ENCODE data around the gene MTF2. TPM values are rescaled to one million over a fixed set of nuclear protein-coding genes. Genes with fewer than 3 reads are reported as not detected.

The MTF2 gene
- polyA plus RNA-seq, 1 donor (not counting 4 experiments of a cell fraction or from before 2014, with no cell fraction given), result 24.8 TPM

GRCh38 chr1:93124556-93125355, 45.7 kb downstream of the MTF2 start:
- FAIRE-seq (no peak), DNase-seq (ENCODE audit: low read depth, low spot score) (no peak)
- Histone ChIP-seq H3K79me2 (ENCODE audit: control insufficient read depth, insufficient read depth, low read length) (no peaks in the 10 kb centered on the region), H3K9me1 (ENCODE audit: control insufficient read depth, extremely low read depth, insufficient read depth, low read length) (no peaks in the 10 kb centered on the region), H3K4me3 (ENCODE audit: control insufficient read depth in 2 of 3, extremely low read depth in 1 of 3, insufficient read depth in 2 of 3, low read depth in 1 of 3, low read length in 3 of 3) (no peak overlapping the region), H3K36me3 (ENCODE audit: control insufficient read depth in 2 of 2, extremely low read depth in 1 of 2, insufficient read depth in 2 of 2, low read length in 2 of 2) (peaks cover 0 to 11% of the 10 kb centered on the region in 2 experiments), H3K27ac (ENCODE audit: control insufficient read depth, insufficient read depth, low read length) (no peak overlapping the region), H3K9me3 (ENCODE audit: control insufficient read depth, low read depth, low read length) (no peaks in the 10 kb centered on the region), H4K20me1 (ENCODE audit: control insufficient read depth, extremely low read depth, insufficient read depth, low read length) (no peaks in the 10 kb centered on the region), H3K4me2 (ENCODE audit: control insufficient read depth, extremely low read depth, insufficient read depth, low read depth, low read length) (no peak overlapping the region), H3K4me1 (ENCODE audit: control insufficient read depth, extremely low read depth, insufficient read depth, low read length) (no peaks in the 10 kb centered on the region), H2AFZ (ENCODE audit: control insufficient read depth, low read length) (no peak overlapping the region), H3K27me3 (ENCODE audit: control insufficient read depth, extremely low read depth, insufficient read depth, low read length) (no peaks in the 10 kb centered on the region), H3K9ac (ENCODE audit: control insufficient read depth, extremely low read depth, insufficient read depth, low read length) (no peak overlapping the region)
- TF ChIP-seq EZH2 (IDR thresholded peaks at IDR 0.05; ENCODE audit: low read length) (no peak), CTCF (optimal IDR thresholded peaks at IDR 0.05 in 1 of 3, IDR thresholded peaks at IDR 0.05 in 1 of 3, conservative IDR thresholded peaks at IDR 0.05 in 1 of 3; ENCODE audit: extremely low read depth in 1 of 3, insufficient read depth in 2 of 3, low read length in 3 of 3) (no peak)
- dilution Hi-C loops (cut with MboI; ENCODE audit: extremely low pct_ligation_motif_present, low sequenced_read_pairs), result no loop called here

GRCh38 chr1:93129507-93130099, 50.5 kb downstream of the MTF2 start:
- H2AFZ ChIP-seq (ENCODE audit: control insufficient read depth, low read length), result no peak overlapping the region
- TF ChIP-seq EZH2 (IDR thresholded peaks at IDR 0.05; ENCODE audit: low read length), result no peak
- TF ChIP-seq CTCF (optimal IDR thresholded peaks at IDR 0.05 in 1 of 3, IDR thresholded peaks at IDR 0.05 in 1 of 3, conservative IDR thresholded peaks at IDR 0.05 in 1 of 3; ENCODE audit: extremely low read depth in 1 of 3, insufficient read depth in 2 of 3, low read length in 3 of 3), result no peak
- H3K27me3 ChIP-seq (ENCODE audit: control insufficient read depth, extremely low read depth, insufficient read depth, low read length), result no peaks in the 10 kb centered on the region
- FAIRE-seq (no peak), DNase-seq (ENCODE audit: low read depth, low spot score) (no peak)
- no peak overlapping the region for H3K4me3 ChIP-seq (ENCODE audit: control insufficient read depth in 2 of 3, extremely low read depth in 1 of 3, insufficient read depth in 2 of 3, low read depth in 1 of 3, low read length in 3 of 3)
- no peaks in the 10 kb centered on the region for H3K9me3 ChIP-seq (ENCODE audit: control insufficient read depth, low read depth, low read length)
- H3K79me2 ChIP-seq (ENCODE audit: control insufficient read depth, insufficient read depth, low read length), result no peaks in the 10 kb centered on the region
- no peaks in the 10 kb centered on the region for H3K9me1 ChIP-seq (ENCODE audit: control insufficient read depth, extremely low read depth, insufficient read depth, low read length)
- dilution Hi-C loops (cut with MboI; ENCODE audit: extremely low pct_ligation_motif_present, low sequenced_read_pairs), result no loop called here
- H3K27ac ChIP-seq (ENCODE audit: control insufficient read depth, insufficient read depth, low read length), result no peak overlapping the region
- no peak overlapping the region for H3K4me2 ChIP-seq (ENCODE audit: control insufficient read depth, extremely low read depth, insufficient read depth, low read depth, low read length)
- H3K9ac ChIP-seq (ENCODE audit: control insufficient read depth, extremely low read depth, insufficient read depth, low read length), result no peak overlapping the region
- no peaks in the 10 kb centered on the region for H4K20me1 ChIP-seq (ENCODE audit: control insufficient read depth, extremely low read depth, insufficient read depth, low read length)
- no peaks in the 10 kb centered on the region for H3K4me1 ChIP-seq (ENCODE audit: control insufficient read depth, extremely low read depth, insufficient read depth, low read length)
- H3K36me3 ChIP-seq (ENCODE audit: control insufficient read depth in 2 of 2, extremely low read depth in 1 of 2, insufficient read depth in 2 of 2, low read length in 2 of 2), result peaks cover 0 to 13% of the 10 kb centered on the region in 2 experiments

Measured in keratinocyte (primary cell).